Measurements from ENCODE around the gene PRKD2.

DNA sequence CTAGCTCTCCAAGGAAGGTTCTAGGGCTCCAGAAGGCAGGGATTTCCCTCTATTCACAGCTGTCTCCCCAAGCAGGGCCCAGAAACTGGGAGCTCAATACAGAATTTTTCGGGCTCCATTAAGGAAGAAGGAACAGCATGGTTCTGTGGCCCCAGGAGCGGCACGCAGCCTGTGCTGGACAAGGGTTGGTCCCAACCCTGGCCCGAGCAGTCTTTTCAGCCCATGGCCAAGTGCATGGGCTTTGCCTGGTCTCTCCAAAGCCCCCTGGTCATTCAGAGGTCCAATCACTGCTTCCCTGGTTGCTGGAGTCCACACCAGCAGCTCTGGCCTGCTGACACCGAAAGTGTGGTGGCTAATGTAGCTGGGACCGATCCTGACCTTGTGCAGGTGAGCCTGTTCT is 6.6 kb upstream of the PRKD2 start:
- TF ChIP-seq, protein P1, sequence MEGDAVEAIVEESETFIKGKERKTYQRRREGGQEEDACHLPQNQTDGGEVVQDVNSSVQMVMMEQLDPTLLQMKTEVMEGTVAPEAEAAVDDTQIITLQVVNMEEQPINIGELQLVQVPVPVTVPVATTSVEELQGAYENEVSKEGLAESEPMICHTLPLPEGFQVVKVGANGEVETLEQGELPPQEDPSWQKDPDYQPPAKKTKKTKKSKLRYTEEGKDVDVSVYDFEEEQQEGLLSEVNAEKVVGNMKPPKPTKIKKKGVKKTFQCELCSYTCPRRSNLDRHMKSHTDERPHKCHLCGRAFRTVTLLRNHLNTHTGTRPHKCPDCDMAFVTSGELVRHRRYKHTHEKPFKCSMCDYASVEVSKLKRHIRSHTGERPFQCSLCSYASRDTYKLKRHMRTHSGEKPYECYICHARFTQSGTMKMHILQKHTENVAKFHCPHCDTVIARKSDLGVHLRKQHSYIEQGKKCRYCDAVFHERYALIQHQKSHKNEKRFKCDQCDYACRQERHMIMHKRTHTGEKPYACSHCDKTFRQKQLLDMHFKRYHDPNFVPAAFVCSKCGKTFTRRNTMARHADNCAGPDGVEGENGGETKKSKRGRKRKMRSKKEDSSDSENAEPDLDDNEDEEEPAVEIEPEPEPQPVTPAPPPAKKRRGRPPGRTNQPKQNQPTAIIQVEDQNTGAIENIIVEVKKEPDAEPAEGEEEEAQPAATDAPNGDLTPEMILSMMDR (IDR thresholded peaks at IDR 0.05; ENCODE audit: poor library complexity, severe bottlenecking), result no peak
- TF ChIP-seq EP300 (conservative IDR thresholded peaks at IDR 0.05; ENCODE audit: poor library complexity, severe bottlenecking) (no peak), POLR2AphosphoS5 (IDR thresholded peaks at IDR 0.05) (no peak), EZH2 (IDR thresholded peaks at IDR 0.05; ENCODE audit: borderline replicate concordance, insufficient read depth, low read length, poor library complexity, severe bottlenecking) (no peak), RAD21 (conservative IDR thresholded peaks at IDR 0.05) (no peak), MXI1 (conservative IDR thresholded peaks at IDR 0.05; ENCODE audit: poor library complexity, severe bottlenecking) (no peak), SMC3 (conservative IDR thresholded peaks at IDR 0.05; ENCODE audit: poor library complexity) (no peak), TAF1 (IDR thresholded peaks at IDR 0.05; ENCODE audit: low read depth) (no peak)
- TF ChIP-seq, protein P2, sequence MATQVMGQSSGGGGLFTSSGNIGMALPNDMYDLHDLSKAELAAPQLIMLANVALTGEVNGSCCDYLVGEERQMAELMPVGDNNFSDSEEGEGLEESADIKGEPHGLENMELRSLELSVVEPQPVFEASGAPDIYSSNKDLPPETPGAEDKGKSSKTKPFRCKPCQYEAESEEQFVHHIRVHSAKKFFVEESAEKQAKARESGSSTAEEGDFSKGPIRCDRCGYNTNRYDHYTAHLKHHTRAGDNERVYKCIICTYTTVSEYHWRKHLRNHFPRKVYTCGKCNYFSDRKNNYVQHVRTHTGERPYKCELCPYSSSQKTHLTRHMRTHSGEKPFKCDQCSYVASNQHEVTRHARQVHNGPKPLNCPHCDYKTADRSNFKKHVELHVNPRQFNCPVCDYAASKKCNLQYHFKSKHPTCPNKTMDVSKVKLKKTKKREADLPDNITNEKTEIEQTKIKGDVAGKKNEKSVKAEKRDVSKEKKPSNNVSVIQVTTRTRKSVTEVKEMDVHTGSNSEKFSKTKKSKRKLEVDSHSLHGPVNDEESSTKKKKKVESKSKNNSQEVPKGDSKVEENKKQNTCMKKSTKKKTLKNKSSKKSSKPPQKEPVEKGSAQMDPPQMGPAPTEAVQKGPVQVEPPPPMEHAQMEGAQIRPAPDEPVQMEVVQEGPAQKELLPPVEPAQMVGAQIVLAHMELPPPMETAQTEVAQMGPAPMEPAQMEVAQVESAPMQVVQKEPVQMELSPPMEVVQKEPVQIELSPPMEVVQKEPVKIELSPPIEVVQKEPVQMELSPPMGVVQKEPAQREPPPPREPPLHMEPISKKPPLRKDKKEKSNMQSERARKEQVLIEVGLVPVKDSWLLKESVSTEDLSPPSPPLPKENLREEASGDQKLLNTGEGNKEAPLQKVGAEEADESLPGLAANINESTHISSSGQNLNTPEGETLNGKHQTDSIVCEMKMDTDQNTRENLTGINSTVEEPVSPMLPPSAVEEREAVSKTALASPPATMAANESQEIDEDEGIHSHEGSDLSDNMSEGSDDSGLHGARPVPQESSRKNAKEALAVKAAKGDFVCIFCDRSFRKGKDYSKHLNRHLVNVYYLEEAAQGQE (IDR thresholded peaks at IDR 0.05; ENCODE audit: borderline replicate concordance), result no peak
